Hepatic stellate cell (primary cell): ENCODE data around the gene RBP4.

Experiments
- DNase-seq: peaks from one replicate; pipeline ENCODE4 v3.0.0; 2011; ENCODE audit warnings: low spot score

RBP4 gene

GRCh38 chr10:93595378-93596161 is 5.5 kb downstream of the RBP4 start:
- DNase-seq, result no peak

GRCh38 chr10:93594518-93594917 is 6.5 kb downstream of the RBP4 start:
- DNase-seq, result no peak

GRCh38 chr10:93593749-93594148 is 7.3 kb downstream of the RBP4 start:
- no peak for DNase-seq

GRCh38 chr10:93593254-93593653 is 7.8 kb downstream of the RBP4 start:
- no peak for DNase-seq

- no peak for DNase-seq
These were observed 9.8 kb downstream of the RBP4 start for GRCh38 chr10:93591065-93591808.

- DNase-seq, result no peak
These were observed 10.4 kb downstream of the RBP4 start for GRCh38 chr10:93590638-93591037.

- no peak for DNase-seq
These were observed 11.1 kb downstream of the RBP4 start for GRCh38 chr10:93589648-93590562.

GRCh38 chr10:93584445-93584844 is 16.6 kb downstream of the RBP4 start:
- DNase-seq, result no peak

- DNase-seq, result no peak
These were observed 20.2 kb downstream of the RBP4 start for GRCh38 chr10:93580828-93581227.

GRCh38 chr10:93579985-93580711 is 20.9 kb downstream of the RBP4 start:
- no peak for DNase-seq

- no peak for DNase-seq
These were observed 21.9 kb downstream of the RBP4 start for GRCh38 chr10:93579089-93579488.

GRCh38 chr10:93577565-93577964 is 23.5 kb downstream of the RBP4 start:
- no peak for DNase-seq

GRCh38 chr10:93576888-93577287 is 24.1 kb downstream of the RBP4 start:
- DNase-seq, result no peak

GRCh38 chr10:93573924-93574323 is 27.1 kb downstream of the RBP4 start:
- no peak for DNase-seq

GRCh38 chr10:93573051-93573909 is 27.8 kb downstream of the RBP4 start:
- DNase-seq, result no peak

GRCh38 chr10:93572606-93573005 is 28.4 kb downstream of the RBP4 start:
- no peak for DNase-seq

- DNase-seq, result no peak
These were observed 30.7 kb downstream of the RBP4 start for GRCh38 chr10:93570383-93570782.

GRCh38 chr10:93568105-93568390 is 33.0 kb downstream of the RBP4 start:
- no peak for DNase-seq

GRCh38 chr10:93567277-93568104 is 33.5 kb downstream of the RBP4 start:
- no peak for DNase-seq
